Activated T-helper 2 cell treated with anti-CD3 and anti-CD28 coated beads, Interferon-gamma antibody, Interleukin-2, Interleukin-4, amounts not matched to agents 10 μg/mL and 5 μg/mL and 100 μg/mL, durations not matched to agents 14 hours and 24 hours and 36 hours (primary cell): ENCODE measurements around the gene HAX1. TPM values are rescaled to one million over a fixed set of nuclear protein-coding genes. Genes with fewer than 3 reads are reported as not detected.
A peak's percentile ranks its signal among the peaks of the same experiment; 100 is the strongest.
"Not testable (repeated sequence)": the region's sequence is repeated elsewhere in the genome, so short reads cannot be mapped to it uniquely, and the experiment has no call there.

Experiments
- DNase-seq: peaks from one replicate; pipeline ENCODE4 v3.0.0; 2021; ENCODE audit warnings: low spot score
- H3K27ac Mint-ChIP-seq: one replicate; pipeline ENCODE4 v1.8.0; 2021; ENCODE audit warnings: mixed read lengths
- H3K27me3 Mint-ChIP-seq: one replicate; pipeline ENCODE4 v1.8.0; 2021; ENCODE audit warnings: low read depth, mixed read lengths
- H3K36me3 Mint-ChIP-seq: one replicate; pipeline ENCODE4 v1.8.0; 2021; ENCODE audit warnings: low read depth, mixed read lengths
- H3K4me1 Mint-ChIP-seq: one replicate; pipeline ENCODE4 v1.8.0; 2021; ENCODE audit warnings: low read depth, mixed read lengths
- H3K4me3 Mint-ChIP-seq: one replicate; pipeline ENCODE4 v1.8.0; 2021; ENCODE audit warnings: low read depth, mild to moderate bottlenecking, moderate library complexity, mixed read lengths
- H3K9me3 Mint-ChIP-seq: one replicate; pipeline ENCODE4 v1.8.0; 2021; ENCODE audit warnings: mixed read lengths
- intact Hi-C: fragments of 100-400 bp; cut with micrococcal nuclease; formaldehyde crosslinking; loops from one replicate; pipeline ENCODE4 v1.15.1; 2023
- total RNA-seq: library from RNA; stranded (reverse); gene quantifications from 2 replicates; pipeline ENCODE4 v1.2.3, GENCODE V29; 2022

Gene HAX1
- 112 and 113 TPM in 2 replicates for total RNA-seq

DNA sequence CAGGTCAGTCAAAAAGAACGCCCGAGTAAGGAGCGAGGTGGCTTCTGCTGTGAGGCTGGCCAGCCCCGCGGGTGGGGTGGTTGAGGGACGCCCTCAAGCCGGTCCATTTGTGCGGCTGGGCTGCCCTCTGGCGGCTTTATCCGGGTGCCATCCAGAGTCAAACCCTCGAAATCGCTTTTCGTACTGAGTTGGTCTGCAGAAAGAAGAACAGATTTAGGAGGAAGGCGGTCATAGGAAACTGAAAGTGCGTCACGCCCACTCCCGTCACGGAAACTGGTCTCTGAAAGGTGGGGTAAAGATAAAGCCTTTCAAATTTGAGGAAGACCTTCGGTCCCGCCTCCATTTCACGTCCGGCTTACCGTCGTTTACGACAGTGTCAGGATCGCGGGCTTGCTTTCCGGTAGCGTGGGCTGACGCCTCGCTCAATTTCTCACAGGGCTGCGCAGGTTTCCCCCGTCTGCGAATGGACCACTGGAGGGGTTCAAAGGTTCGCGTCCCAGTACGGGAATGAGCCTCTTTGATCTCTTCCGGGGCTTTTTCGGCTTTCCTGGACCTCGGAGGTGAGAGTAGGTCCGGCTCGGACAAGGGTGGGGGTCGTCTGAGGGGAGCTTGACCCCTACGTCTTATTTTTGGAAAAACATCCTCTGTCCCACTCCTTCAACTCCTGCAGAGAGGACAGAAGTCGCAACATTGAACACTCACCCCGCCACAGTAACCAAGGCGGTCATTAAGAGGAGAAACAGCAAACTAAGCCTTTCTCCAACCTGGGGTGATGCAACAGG lies at the start of gene HAX1:
HAX1 (plus strand) TSS at position 413 of the 782 bp plus-strand sequence; CDS start at position 508, 95 bp downstream.
- no peaks in the 10 kb centered on the region for H3K9me3 Mint-ChIP-seq
- H3K4me3 Mint-ChIP-seq = peak within 1 kb of the TSS; percentile 96
- peak; percentile 96 for DNase-seq
- no peaks in the 10 kb centered on the region for H3K27me3 Mint-ChIP-seq
- peaks cover 28% of the 10 kb centered on the region for H3K4me1 Mint-ChIP-seq
- intact Hi-C loops = loop anchor here (1.0 to 5.0 kb wide), 9 partner anchors 52 to 600 kb away; partner anchors contain the start of genes ATP8B2, ILF2, RPS27 and UBAP2L
- peaks cover 56% of the 10 kb centered on the region for H3K36me3 Mint-ChIP-seq
- peak within 1 kb of the TSS; percentile 94 for H3K27ac Mint-ChIP-seq

DNA sequence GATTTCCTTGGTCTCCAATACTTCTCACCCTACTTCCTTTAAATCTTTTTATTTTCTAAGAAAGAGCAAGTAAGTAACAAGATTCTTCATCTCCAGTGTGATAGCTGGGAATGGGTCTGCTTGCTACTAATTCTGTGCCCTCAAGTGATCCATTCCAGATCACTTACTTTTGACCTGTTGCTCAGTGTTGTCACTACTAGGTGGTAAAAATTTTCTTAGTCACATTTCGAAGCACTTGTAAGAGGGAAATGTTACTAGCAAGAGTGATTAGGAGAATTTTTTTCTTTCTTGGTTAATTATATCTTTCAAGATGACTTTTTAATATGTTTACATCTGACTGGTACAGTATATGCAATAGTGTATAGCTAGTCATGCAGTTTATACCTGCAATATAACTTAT lies 49.5 kb upstream of the HAX1 start:
- Mint-ChIP-seq H3K36me3 (peaks cover 84% of the 10 kb centered on the region), H3K9me3 (peaks cover 9% of the 10 kb centered on the region), H3K4me3 (peak overlapping the region; percentile 93), H3K4me1 (peaks cover 53% of the 10 kb centered on the region), H3K27me3 (no peaks in the 10 kb centered on the region), H3K27ac (peak overlapping the region; percentile 81)
- DNase-seq = no peak
- intact Hi-C loops = loop anchor here (5.0 kb wide), 2 partner anchors 334 to 914 kb away; partner anchors contain the start of genes SLC50A1 and UBE2Q1

DNA sequence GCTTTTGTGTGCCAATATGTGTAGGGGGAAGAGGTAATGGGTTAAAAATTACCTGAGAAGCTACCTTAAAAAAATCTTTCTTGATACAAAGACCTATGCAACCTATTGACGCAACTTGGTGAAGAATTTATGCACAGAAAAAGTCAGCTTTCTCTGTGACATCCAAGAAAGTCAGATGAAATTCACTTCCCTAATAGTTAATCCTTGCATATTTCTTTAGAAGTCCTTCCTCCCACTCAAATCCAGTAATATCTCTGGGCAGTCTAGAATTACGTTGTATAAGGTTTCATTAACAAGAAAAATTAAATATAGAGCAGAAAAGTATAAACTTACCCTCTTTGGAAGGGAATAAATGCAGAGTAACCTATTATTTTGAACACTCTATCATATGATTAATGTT lies 48.8 kb upstream of the HAX1 start:
- DNase-seq = no peak
- Mint-ChIP-seq H3K36me3 (peaks cover 84% of the 10 kb centered on the region), H3K27ac (peak overlapping the region; percentile 81), H3K9me3 (peaks cover 9% of the 10 kb centered on the region), H3K27me3 (no peaks in the 10 kb centered on the region), H3K4me1 (peaks cover 46% of the 10 kb centered on the region), H3K4me3 (peak overlapping the region; percentile 17)
- intact Hi-C loops = loop anchor here (5.0 kb wide), 2 partner anchors 334 to 914 kb away; partner anchors contain the start of genes SLC50A1 and UBE2Q1

DNA sequence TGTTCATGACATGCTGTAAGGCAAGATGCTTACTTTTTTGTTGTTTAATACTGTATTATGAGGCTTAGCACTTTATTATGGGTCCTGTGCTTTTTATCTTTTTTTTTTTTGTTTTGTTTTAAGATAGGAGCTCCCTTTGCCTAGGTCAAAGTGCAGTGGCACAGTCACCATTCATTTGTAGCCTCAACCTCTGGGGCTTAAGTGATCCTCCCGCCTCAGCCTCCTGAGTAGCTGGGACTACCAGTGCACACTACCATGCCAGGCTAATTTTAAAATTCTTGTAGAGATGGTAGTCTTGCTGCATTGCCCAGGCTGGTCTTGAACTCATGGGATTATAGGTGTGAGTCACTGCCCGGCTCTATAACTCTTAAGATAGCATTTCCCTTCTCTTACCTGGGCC lies 47.1 kb upstream of the HAX1 start:
- Mint-ChIP-seq H3K36me3 (peaks cover 80% of the 10 kb centered on the region), H3K27me3 (no peaks in the 10 kb centered on the region), H3K4me1 (peaks cover 37% of the 10 kb centered on the region), H3K4me3 (no peak overlapping the region), H3K27ac (no peak overlapping the region), H3K9me3 (peaks cover 9% of the 10 kb centered on the region)
- no peak for DNase-seq
- intact Hi-C loops = no loop called here

DNA sequence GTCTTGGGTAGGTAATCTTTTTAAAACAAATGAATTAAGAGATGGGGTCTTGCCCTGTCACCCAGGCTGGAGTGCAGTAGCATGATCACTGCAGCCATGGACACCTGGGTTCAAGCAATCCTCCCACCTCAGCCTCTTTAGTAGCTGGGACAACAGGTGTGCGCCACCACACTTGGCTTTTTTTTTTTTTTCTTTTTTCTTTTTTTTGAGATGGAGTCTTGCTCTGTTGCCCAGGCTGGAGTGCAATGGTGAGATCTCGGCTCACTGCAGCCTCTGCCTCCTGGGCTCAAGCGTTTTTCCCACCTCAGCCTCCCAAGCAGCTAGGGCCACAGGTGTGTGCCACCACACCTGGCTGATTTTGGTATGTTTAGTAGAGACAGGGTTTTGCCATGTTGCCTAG lies 41.3 kb upstream of the HAX1 start:
- H3K9me3 Mint-ChIP-seq, DNase-seq, intact Hi-C loops, H3K4me1 Mint-ChIP-seq, H3K4me3 Mint-ChIP-seq, H3K27ac Mint-ChIP-seq, H3K27me3 Mint-ChIP-seq: not testable (repeated sequence)
- H3K36me3 Mint-ChIP-seq = peaks cover 84% of the 10 kb centered on the region

DNA sequence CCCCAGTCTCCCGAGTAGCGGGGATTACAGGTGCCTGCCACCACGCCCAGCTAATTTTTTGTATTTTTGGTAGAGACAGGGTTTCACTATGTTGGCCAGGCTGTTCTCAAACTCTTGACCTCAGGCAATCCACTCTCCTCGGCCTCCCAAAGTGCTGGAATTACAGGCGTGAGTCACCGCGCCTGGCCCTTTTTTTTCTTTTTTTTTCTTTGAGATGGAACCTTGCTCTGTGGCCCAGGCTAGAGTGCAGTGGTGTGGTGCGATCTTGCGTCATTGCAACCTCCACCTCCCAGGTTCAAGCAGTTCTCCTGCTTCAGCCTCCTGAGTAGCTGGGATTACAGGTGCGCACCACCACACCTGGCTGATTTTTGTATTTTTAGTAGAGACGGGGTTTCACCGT lies 39.3 kb upstream of the HAX1 start:
- not testable (repeated sequence) for DNase-seq, H3K4me1 Mint-ChIP-seq
- peaks cover 84% of the 10 kb centered on the region for H3K36me3 Mint-ChIP-seq

DNA sequence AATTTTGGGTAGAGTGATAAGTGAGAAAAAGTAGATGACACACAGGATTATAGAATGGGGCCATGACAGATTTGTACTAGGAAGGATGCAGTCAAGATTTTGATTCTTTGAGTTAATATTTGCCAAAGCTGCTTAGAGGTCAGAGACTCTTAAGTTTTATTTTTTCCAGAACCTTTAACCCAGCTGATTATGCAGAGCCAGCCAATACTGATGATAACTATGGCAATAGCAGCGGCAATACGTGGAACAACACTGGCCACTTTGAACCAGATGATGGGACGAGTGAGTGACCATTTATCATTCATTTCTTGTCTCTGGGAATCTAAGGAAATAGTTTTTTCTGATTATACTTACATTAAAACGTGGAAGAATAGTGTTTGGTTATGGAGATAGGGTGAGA lies 35.6 kb upstream of the HAX1 start:
- no peaks in the 10 kb centered on the region for H3K9me3 Mint-ChIP-seq
- no peak overlapping the region for H3K4me3 Mint-ChIP-seq
- intact Hi-C loops = no loop called here
- no peaks in the 10 kb centered on the region for H3K27me3 Mint-ChIP-seq
- no peak overlapping the region for H3K27ac Mint-ChIP-seq
- DNase-seq = no peak
- peaks cover 85% of the 10 kb centered on the region for H3K36me3 Mint-ChIP-seq
- H3K4me1 Mint-ChIP-seq = peaks cover 15% of the 10 kb centered on the region

More for the DNA sequence above, 39.3 kb upstream of the HAX1 start:
- H3K4me3 Mint-ChIP-seq, H3K27me3 Mint-ChIP-seq, intact Hi-C loops, H3K9me3 Mint-ChIP-seq, H3K27ac Mint-ChIP-seq: not testable (repeated sequence)

DNA sequence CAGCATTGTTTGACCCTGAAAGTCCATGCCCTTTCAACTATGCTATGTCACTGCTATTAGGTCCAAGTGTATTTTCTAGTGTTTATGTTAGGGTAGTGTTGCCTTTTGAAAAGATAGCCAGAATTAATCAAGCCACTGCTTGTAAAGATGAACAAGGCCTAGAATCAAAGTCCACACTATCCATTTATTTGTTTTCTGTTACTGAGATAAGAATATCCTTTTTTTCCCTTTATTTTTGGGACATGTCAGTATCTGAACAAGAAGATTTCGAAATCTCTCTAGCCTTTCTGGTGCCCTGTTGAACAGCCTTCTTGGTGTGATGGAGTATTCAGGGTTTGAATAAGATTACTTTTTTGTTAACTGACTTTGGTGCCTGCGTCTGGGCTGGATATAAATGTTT lies 35.0 kb upstream of the HAX1 start:
- H3K27me3 Mint-ChIP-seq = no peaks in the 10 kb centered on the region
- DNase-seq = no peak
- H3K36me3 Mint-ChIP-seq = peaks cover 85% of the 10 kb centered on the region
- no peak overlapping the region for H3K27ac Mint-ChIP-seq
- no peak overlapping the region for H3K4me3 Mint-ChIP-seq
- intact Hi-C loops = no loop called here
- peaks cover 17% of the 10 kb centered on the region for H3K4me1 Mint-ChIP-seq
- H3K9me3 Mint-ChIP-seq = no peaks in the 10 kb centered on the region

DNA sequence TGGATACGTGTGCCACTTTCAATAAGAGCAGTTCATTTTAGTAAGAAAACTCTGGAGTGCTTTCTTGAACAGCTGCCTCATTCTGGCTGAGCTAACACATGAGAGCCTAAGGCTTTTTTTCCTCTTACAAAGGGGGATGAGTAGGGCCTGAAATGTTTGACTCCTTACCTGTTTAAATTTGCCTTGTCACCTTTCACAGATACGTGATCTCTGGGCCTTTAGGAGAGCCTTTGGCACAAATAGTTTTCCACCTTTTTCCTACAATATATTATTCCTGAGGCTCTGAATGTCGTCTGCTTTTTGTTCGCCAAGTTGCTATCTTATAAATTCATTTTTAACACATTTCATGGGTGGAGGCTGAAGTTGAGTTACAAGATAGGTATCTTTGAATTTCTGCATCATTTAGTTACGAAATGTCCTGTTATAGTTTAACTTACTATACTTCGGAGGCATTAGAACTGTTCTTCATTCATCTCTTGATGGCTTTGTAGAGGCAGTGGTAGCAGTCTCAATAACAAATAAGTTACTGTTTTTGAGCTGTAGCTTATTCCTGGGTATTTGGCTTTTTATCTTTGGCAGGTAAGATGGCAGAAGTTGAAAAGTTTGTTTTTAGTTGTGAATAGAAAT lies 34.4 kb upstream of the HAX1 start:
- Mint-ChIP-seq H3K27me3 (no peaks in the 10 kb centered on the region), H3K27ac (no peak overlapping the region), H3K36me3 (peaks cover 88% of the 10 kb centered on the region), H3K9me3 (no peaks in the 10 kb centered on the region), H3K4me3 (no peak overlapping the region), H3K4me1 (peaks cover 17% of the 10 kb centered on the region)
- intact Hi-C loops = no loop called here
- DNase-seq = no peak

DNA sequence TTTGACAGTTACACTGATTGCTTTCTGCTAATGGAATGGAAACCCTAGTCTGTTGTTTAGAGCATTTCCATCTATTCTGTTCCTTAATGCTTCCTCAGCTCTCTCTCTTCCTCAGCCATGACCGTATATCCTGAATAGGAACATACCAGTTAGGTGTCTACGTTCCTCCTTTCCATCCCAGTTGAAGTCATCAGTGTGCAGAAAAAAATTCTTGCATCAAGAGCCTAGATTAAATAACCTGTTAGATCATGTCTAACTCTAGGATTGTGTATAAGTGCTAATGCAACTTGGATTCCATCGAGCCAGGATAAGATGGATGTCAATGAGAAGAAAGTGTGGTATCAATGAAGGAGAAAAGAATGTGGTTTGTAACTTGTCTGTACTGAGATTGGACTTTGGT lies 32.9 kb upstream of the HAX1 start:
- H3K27me3 Mint-ChIP-seq = no peaks in the 10 kb centered on the region
- no peak for DNase-seq
- intact Hi-C loops = no loop called here
- peaks cover 17% of the 10 kb centered on the region for H3K4me1 Mint-ChIP-seq
- H3K4me3 Mint-ChIP-seq = no peak overlapping the region
- H3K9me3 Mint-ChIP-seq = no peaks in the 10 kb centered on the region
- peak overlapping the region; percentile 53 for H3K27ac Mint-ChIP-seq
- H3K36me3 Mint-ChIP-seq = peaks cover 90% of the 10 kb centered on the region

DNA sequence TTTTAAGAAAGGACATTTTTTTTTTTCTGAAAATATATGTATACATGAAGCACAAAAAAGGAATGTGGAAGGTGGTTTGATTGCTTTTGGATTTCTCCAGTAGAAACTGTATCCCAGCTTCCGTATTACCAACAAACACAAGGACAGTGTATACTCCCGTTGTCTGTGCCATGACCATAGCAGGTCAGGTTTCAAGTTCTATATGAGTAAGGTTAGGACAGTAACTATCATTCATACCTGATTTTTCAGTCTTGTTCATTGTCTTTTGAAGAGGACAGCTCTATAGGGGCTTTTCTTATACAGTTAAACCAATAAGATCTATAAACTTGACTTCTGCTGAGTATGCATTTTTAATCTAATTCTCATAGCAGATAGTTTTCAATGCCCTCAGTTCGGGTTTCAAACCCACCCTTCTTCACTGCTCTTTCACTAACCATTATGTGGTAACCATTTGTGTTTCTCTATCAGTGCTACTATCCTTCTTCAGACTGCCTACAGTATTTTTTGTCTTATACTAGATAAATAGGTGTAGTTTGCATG lies 32.1 kb upstream of the HAX1 start:
- Mint-ChIP-seq H3K36me3 (peaks cover 90% of the 10 kb centered on the region), H3K27ac (peak overlapping the region; percentile 61), H3K27me3 (no peaks in the 10 kb centered on the region), H3K9me3 (no peaks in the 10 kb centered on the region), H3K4me3 (no peak overlapping the region), H3K4me1 (peaks cover 17% of the 10 kb centered on the region)
- DNase-seq = no peak
- intact Hi-C loops = no loop called here

DNA sequence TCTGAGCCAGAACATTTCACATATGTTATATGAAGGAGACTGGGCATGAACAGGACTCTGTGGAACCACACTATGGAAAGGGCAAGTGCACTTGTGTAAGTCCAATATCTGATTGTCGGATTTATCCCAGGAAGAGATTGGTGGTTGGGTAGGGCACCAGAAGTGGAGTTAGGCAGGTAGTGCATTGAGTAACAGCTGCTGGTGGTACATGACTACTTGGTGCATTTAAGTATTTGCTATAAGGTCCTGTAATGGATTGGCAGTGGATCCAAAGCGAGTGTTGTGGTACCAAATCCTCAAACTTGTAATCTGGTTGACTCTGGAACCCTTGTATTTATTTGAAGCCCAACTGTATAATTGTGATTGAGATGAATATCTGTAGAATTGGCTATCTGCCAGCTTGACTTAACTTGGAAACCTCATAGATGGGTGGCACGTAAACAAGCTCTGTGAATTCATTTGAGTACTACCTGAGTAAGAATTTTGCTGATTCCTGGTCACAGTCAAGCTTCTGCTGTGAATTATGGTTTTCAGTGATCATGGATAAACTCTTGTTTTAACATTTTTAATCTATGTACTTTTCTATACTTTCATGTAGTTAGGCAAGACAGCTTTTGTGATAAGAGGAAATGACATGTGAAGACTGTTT lies 30.6 kb upstream of the HAX1 start:
- Mint-ChIP-seq H3K27ac (peak overlapping the region; percentile 72), H3K36me3 (peaks cover 87% of the 10 kb centered on the region)

More for the DNA sequence above, 30.6 kb upstream of the HAX1 start:
- Mint-ChIP-seq H3K4me3 (no peak overlapping the region), H3K27me3 (no peaks in the 10 kb centered on the region), H3K9me3 (no peaks in the 10 kb centered on the region), H3K4me1 (peaks cover 17% of the 10 kb centered on the region)
- DNase-seq = no peak
- intact Hi-C loops = no loop called here
